Trophoblast cell (in vitro differentiated cells and primary cell): ENCODE measurements around the gene KIAA1328.

Experiments
- DNase-seq, 2 donors: peaks; one replicate each; pipeline ENCODE4 v3.0.0-alpha.2; 2016
- H2AFZ ChIP-seq: 2 replicates; pipeline ENCODE4 v1.6.1; 2013; ENCODE audit warnings: low read length, moderate library complexity, mild to moderate bottlenecking; ENCODE audit not compliant: insufficient read depth, poor library complexity
- H2AK5ac ChIP-seq: 2 replicates; pipeline ENCODE4 v1.6.1; 2013; ENCODE audit warnings: mild to moderate bottlenecking, low read length
- H2BK120ac ChIP-seq: 2 replicates; pipeline ENCODE4 v1.6.1; 2013; ENCODE audit warnings: low read length, mild to moderate bottlenecking, moderate library complexity; ENCODE audit not compliant: insufficient read depth, poor library complexity
- H2BK12ac ChIP-seq: 2 replicates; pipeline ENCODE4 v1.6.1; 2013; ENCODE audit warnings: mild to moderate bottlenecking, low read length, moderate library complexity
- H2BK5ac ChIP-seq: 2 replicates; pipeline ENCODE4 v1.6.1; 2013; ENCODE audit warnings: low read length, low read depth, moderate library complexity, mild to moderate bottlenecking; ENCODE audit not compliant: poor library complexity
- H3K14ac ChIP-seq: 2 replicates; pipeline ENCODE4 v1.6.1; 2013; ENCODE audit warnings: mild to moderate bottlenecking, low read length
- H3K18ac ChIP-seq: 2 replicates; pipeline ENCODE4 v1.6.1; 2013; ENCODE audit warnings: mild to moderate bottlenecking, low read length
- H3K23ac ChIP-seq: 2 replicates; pipeline ENCODE4 v1.6.1; 2013; ENCODE audit warnings: low read length
- H3K27ac ChIP-seq: 2 replicates; pipeline ENCODE4 v1.5.1; 2013; ENCODE audit warnings: low read depth, mild to moderate bottlenecking, inconsistent platforms, low read length, moderate library complexity
- H3K27me3 ChIP-seq: 2 replicates; pipeline ENCODE4 v1.6.1; 2013; ENCODE audit warnings: inconsistent platforms, mild to moderate bottlenecking, low read length, moderate library complexity; ENCODE audit not compliant: insufficient read depth
- H3K36me3 ChIP-seq, 2 experiments: 1 replicate in 1 of 2; 2 replicates in 1 of 2; pipeline ENCODE4 v1.6.1; 2013; ENCODE audit warnings: low read length in 2 of 2, mild to moderate bottlenecking in 2 of 2, moderate library complexity in 1 of 2; ENCODE audit not compliant: insufficient read depth in 2 of 2, control insufficient read depth in 1 of 2
- H3K4ac ChIP-seq: 2 replicates; pipeline ENCODE4 v1.6.1; 2013; ENCODE audit warnings: low read depth, mild to moderate bottlenecking, low read length, moderate library complexity
- H3K4me1 ChIP-seq, 2 experiments: 1 replicate in 1 of 2; 2 replicates in 1 of 2; pipeline ENCODE4 v1.6.1; 2013; ENCODE audit warnings: low read length in 2 of 2, mild to moderate bottlenecking in 2 of 2, moderate library complexity in 1 of 2; ENCODE audit not compliant: insufficient read depth in 2 of 2, control insufficient read depth in 1 of 2
- H3K4me2 ChIP-seq: 2 replicates; pipeline ENCODE4 v1.6.1; 2013; ENCODE audit warnings: inconsistent platforms, mild to moderate bottlenecking, low read length, moderate library complexity
- H3K4me3 ChIP-seq: 2 replicates; pipeline ENCODE4 v1.5.1; 2013; ENCODE audit warnings: mild to moderate bottlenecking, low read depth, low read length, inconsistent platforms
- H3K79me1 ChIP-seq: one replicate; pipeline ENCODE4 v1.6.1; 2013; ENCODE audit warnings: low read length
- H3K79me2 ChIP-seq: 2 replicates; pipeline ENCODE4 v1.6.1; 2013; ENCODE audit warnings: low read length, mild to moderate bottlenecking; ENCODE audit not compliant: control insufficient read depth, insufficient read depth, poor library complexity
- H3K9ac ChIP-seq: 2 replicates; pipeline ENCODE4 v1.6.1; 2013; ENCODE audit warnings: mild to moderate bottlenecking, low read length
- H3K9me3 ChIP-seq: 2 replicates; pipeline ENCODE4 v1.6.1; 2013; ENCODE audit warnings: low read depth, mild to moderate bottlenecking, control low read depth, inconsistent platforms, low read length; ENCODE audit not compliant: insufficient read depth
- H4K12ac ChIP-seq: 2 replicates; pipeline ENCODE4 v1.6.1; 2013; ENCODE audit warnings: low read depth, mild to moderate bottlenecking, low read length, moderate library complexity
- H4K8ac ChIP-seq: 2 replicates; pipeline ENCODE4 v1.6.1; 2013; ENCODE audit warnings: low read depth, mild to moderate bottlenecking, low read length, moderate library complexity
- H4K91ac ChIP-seq: one replicate; pipeline ENCODE4 v1.6.1; 2013; ENCODE audit warnings: low read depth, mild to moderate bottlenecking, low read length, moderate library complexity
- WGBS: extraction: QIAGEN DNeasy Blood & Tissue Kit; methylation state at CpG from one replicate; pipeline ENCODE4 v1.1.7; 2013; ENCODE audit warnings: missing lambda C conversion rate; ENCODE audit not compliant: insufficient read length, insufficient coverage; ENCODE audit errors: extremely low coverage; 5-methylcytosine and 5-hydroxymethylcytosine counted together

The KIAA1328 gene

DNA sequence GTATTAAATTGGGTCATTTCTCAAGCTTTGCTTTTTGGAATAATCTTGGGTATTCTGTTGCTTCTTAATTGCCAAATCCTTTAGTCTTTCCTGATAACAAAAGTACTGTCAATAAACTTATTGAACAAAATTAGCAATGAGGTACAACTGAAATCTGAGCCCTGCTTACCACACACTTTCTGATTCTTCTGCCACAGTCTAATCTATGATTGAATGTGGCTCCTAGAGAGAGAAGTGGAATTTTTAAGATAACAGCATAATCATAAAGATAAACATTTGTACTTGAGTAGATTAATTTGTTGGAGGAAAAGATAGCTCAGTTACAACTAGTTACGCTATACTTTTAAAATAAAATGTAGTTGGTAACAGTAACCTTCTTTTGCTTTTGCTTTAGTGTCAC lies 381.9 kb downstream of the KIAA1328 start:
- H2BK5ac ChIP-seq, result no peak overlapping the region
- H4K12ac ChIP-seq, result no peak overlapping the region
- no peak overlapping the region for H3K18ac ChIP-seq
- H2BK12ac ChIP-seq, result no peak overlapping the region
- H3K79me1 ChIP-seq, result no peaks in the 10 kb centered on the region
- DNase-seq, result no peak
- H3K79me2 ChIP-seq, result no peaks in the 10 kb centered on the region
- H3K4ac ChIP-seq, result no peak overlapping the region
- H4K91ac ChIP-seq, result no peak overlapping the region
- no peak overlapping the region for H2AK5ac ChIP-seq
- no peak overlapping the region for H3K4me2 ChIP-seq
- no peak overlapping the region for H3K4me3 ChIP-seq
- no peak overlapping the region for H3K27ac ChIP-seq
- WGBS, result no CpG with 5 or more reads among the region's 1 CpG
- H3K27me3 ChIP-seq, result no peaks in the 10 kb centered on the region
- no peak overlapping the region for H4K8ac ChIP-seq
- H3K9me3 ChIP-seq, result no peaks in the 10 kb centered on the region
- no peak overlapping the region for H3K9ac ChIP-seq
- no peak overlapping the region for H3K14ac ChIP-seq
- H3K23ac ChIP-seq, result no peak overlapping the region
- no peaks in the 10 kb centered on the region for H3K4me1 ChIP-seq
- no peak overlapping the region for H2BK120ac ChIP-seq
- H2AFZ ChIP-seq, result no peak overlapping the region
- no peaks in the 10 kb centered on the region for H3K36me3 ChIP-seq

DNA sequence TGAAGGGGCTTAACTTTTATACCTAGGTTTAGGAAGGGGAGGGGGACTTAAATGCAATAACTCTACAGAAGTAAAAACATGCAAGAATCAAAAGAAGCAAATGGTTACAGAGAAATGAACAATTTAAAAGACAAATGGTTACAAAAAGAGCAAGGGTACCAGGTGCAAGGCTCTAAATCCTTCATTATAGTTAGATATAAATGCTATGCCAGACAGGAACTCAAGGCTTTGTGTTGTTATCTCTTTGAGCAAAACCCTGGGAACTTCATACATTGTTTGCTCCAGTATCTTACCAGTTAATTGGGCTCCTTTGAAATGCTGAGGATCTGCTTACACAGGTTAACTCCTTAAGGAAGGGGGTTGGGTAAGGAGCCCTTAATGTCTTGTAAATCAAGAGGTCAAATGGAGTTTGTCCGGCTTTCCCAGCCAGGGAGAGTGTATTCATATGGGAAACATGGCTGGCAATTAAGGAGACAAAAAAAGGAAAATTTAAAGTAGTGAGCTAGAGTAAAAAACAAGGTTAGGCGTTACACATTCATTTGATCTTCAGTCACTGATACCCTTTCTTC lies 389.2 kb downstream of the KIAA1328 start:
- Histone ChIP-seq H2AK5ac (no peak overlapping the region), H2BK12ac (no peak overlapping the region), H2BK5ac (no peak overlapping the region), H3K4me3 (no peak overlapping the region), H3K4me1 (no peaks in the 10 kb centered on the region), H3K18ac (no peak overlapping the region), H4K12ac (no peak overlapping the region), H4K91ac (no peak overlapping the region), H3K9me3 (no peaks in the 10 kb centered on the region), H2AFZ (no peak overlapping the region), H3K27me3 (no peaks in the 10 kb centered on the region), H3K9ac (no peak overlapping the region), H3K4ac (no peak overlapping the region), H3K4me2 (no peak overlapping the region), H3K27ac (no peak overlapping the region), H3K23ac (no peak overlapping the region), H4K8ac (no peak overlapping the region), H3K79me1 (no peaks in the 10 kb centered on the region), H2BK120ac (no peak overlapping the region), H3K79me2 (no peaks in the 10 kb centered on the region), H3K36me3 (no peaks in the 10 kb centered on the region), H3K14ac (no peak overlapping the region)
- no peak for DNase-seq
- WGBS, result no CpG with 5 or more reads among the region's 2 CpGs

DNA sequence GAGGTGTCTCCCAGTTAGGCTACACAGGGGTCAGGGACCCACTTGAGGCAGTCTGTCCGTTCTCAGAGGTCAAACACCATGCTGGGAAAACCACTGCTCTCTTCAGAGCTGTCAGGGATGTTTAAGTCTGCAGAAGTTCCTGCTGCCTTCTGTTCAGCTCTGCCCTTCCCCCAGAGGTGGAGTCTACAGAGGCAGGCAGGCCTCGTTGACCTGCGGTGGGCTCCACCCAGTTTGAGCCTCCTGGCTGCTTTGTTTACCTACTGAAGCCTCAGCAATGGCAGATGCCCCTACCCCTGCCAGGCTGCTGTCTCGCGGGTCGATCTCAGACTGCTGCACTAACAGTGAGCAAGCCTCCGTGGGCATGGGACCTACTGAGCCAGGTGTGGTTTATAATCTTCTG lies 390.3 kb downstream of the KIAA1328 start:
- Histone ChIP-seq H4K8ac (no peak overlapping the region), H2BK5ac (no peak overlapping the region), H3K4me1 (no peaks in the 10 kb centered on the region), H2AK5ac (no peak overlapping the region), H3K9ac (no peak overlapping the region), H4K12ac (no peak overlapping the region), H3K9me3 (no peaks in the 10 kb centered on the region), H3K4me3 (no peak overlapping the region), H3K79me2 (no peaks in the 10 kb centered on the region), H3K4ac (no peak overlapping the region), H3K27ac (no peak overlapping the region), H2BK12ac (no peak overlapping the region), H3K36me3 (no peaks in the 10 kb centered on the region), H3K79me1 (no peaks in the 10 kb centered on the region), H2BK120ac (no peak overlapping the region), H3K23ac (no peak overlapping the region), H3K18ac (no peak overlapping the region), H3K27me3 (no peaks in the 10 kb centered on the region), H3K14ac (no peak overlapping the region), H3K4me2 (no peak overlapping the region), H4K91ac (no peak overlapping the region), H2AFZ (no peak overlapping the region)
- no CpG with 5 or more reads among the region's 7 CpGs for WGBS
- no peak for DNase-seq

DNA sequence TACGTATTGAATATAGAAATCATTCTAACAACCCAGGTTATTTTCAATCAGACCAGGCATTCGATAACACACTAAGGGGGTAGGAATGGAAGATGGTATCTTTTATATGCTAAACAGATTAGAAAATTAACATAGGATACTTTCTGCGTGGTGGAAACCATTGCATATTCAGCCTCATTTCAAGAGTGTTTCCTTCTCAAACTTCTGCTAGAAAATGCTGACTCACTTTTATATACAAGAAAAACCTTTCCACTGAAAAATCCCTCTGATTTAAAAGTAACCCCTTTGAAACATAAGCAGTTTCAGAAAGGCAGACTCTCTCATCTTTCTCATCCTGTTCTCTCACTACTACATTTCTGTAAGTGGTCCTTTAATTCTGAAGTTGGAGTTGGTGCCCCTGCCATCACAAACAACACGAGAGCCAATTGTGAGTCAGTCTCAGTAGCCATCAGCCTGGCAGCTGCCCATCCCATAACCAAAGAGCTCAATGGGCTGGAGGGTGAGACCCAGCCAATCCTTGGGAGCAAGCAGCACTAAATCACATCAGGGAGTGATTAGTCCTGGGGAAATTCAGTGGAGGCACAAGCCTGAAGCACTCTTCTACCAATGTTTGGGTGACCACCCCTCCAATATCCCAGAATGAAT lies 393.5 kb downstream of the KIAA1328 start:
- no peak overlapping the region for H3K18ac ChIP-seq
- no peak overlapping the region for H3K9ac ChIP-seq
- H4K12ac ChIP-seq, result no peak overlapping the region
- H2AK5ac ChIP-seq, result no peak overlapping the region
- H3K4me1 ChIP-seq, result no peaks in the 10 kb centered on the region
- no peak for DNase-seq
- no peak overlapping the region for H3K23ac ChIP-seq
- no peaks in the 10 kb centered on the region for H3K36me3 ChIP-seq
- H2BK12ac ChIP-seq, result no peak overlapping the region
- H2AFZ ChIP-seq, result no peak overlapping the region
- H3K9me3 ChIP-seq, result no peaks in the 10 kb centered on the region
- WGBS, result no CpG with 5 or more reads among the region's 4 CpGs
- no peak overlapping the region for H3K4me2 ChIP-seq
- H3K14ac ChIP-seq, result no peak overlapping the region
- H3K27ac ChIP-seq, result no peak overlapping the region
- H3K79me2 ChIP-seq, result no peaks in the 10 kb centered on the region
- no peak overlapping the region for H2BK120ac ChIP-seq
- H4K8ac ChIP-seq, result no peak overlapping the region
- H4K91ac ChIP-seq, result no peak overlapping the region
- no peaks in the 10 kb centered on the region for H3K27me3 ChIP-seq
- H2BK5ac ChIP-seq, result no peak overlapping the region
- no peak overlapping the region for H3K4ac ChIP-seq
- no peaks in the 10 kb centered on the region for H3K79me1 ChIP-seq
- no peak overlapping the region for H3K4me3 ChIP-seq
